Activated CD8-positive, alpha-beta memory T cell treated with anti-CD3 and anti-CD28 coated beads, Interleukin-2, amount 50 U/mL, for 24 hours (primary cell): ENCODE data around the gene PPAT.
"Not testable (repeated sequence)": the region's sequence is repeated elsewhere in the genome, so short reads cannot be mapped to it uniquely, and the experiment has no call there.

Experiments used
- DNase-seq: peaks from one replicate; pipeline ENCODE4 v3.0.0-alpha.2; 2020; ENCODE audit errors: extremely low read depth

The PPAT gene

GRCh38 chr4:56435140-56435926 is at the start of gene PPAT:
PPAT (minus strand) TSS chr4:56435615; CDS start chr4:56435477, 138 bp downstream.
- peak; percentile 96 for DNase-seq

- DNase-seq: no peak
These were observed 45.3 kb upstream of the PPAT start for GRCh38 chr4:56480691-56481090.

GRCh38 chr4:56477192-56477702 is 41.8 kb upstream of the PPAT start:
- DNase-seq: no peak

- no peak for DNase-seq
These were observed 40.5 kb upstream of the PPAT start for GRCh38 chr4:56475917-56476316.

- DNase-seq: no peak
These were observed 34.2 kb upstream of the PPAT start for GRCh38 chr4:56469489-56470210.

- no peak for DNase-seq
These were observed 32.6 kb upstream of the PPAT start for GRCh38 chr4:56468097-56468422.

- DNase-seq: peak; percentile 75
These were observed 32.1 kb upstream of the PPAT start, which contains the start of gene SRP72 for GRCh38 chr4:56467284-56468096. SRP72 (plus strand) TSS chr4:56467617; CDS start chr4:56467636, 19 bp downstream.

GRCh38 chr4:56466910-56467283 is 31.5 kb upstream of the PPAT start:
- DNase-seq: no peak

- DNase-seq: not testable (repeated sequence)
These were observed 30.9 kb upstream of the PPAT start for GRCh38 chr4:56466296-56466761.

- no peak for DNase-seq
These were observed 30.3 kb upstream of the PPAT start for GRCh38 chr4:56465599-56466295.

- no peak for DNase-seq
These were observed 29.2 kb upstream of the PPAT start for GRCh38 chr4:56464581-56464980.

- DNase-seq: no peak
These were observed 28.3 kb upstream of the PPAT start for GRCh38 chr4:56463711-56464110.

- DNase-seq: no peak
These were observed 26.7 kb upstream of the PPAT start for GRCh38 chr4:56462157-56462556.

- no peak for DNase-seq
These were observed 24.7 kb upstream of the PPAT start for GRCh38 chr4:56460085-56460484.

GRCh38 chr4:56450342-56450741 is 14.9 kb upstream of the PPAT start:
- no peak for DNase-seq

GRCh38 chr4:56449475-56449874 is 14.1 kb upstream of the PPAT start:
- DNase-seq: not testable (repeated sequence)

GRCh38 chr4:56448301-56448700 is 12.9 kb upstream of the PPAT start:
- DNase-seq: no peak

GRCh38 chr4:56445699-56446098 is 10.3 kb upstream of the PPAT start:
- no peak for DNase-seq

GRCh38 chr4:56444719-56445118 is 9.3 kb upstream of the PPAT start:
- DNase-seq: no peak

GRCh38 chr4:56440983-56441382 is 5.6 kb upstream of the PPAT start:
- no peak for DNase-seq

- DNase-seq: no peak
These were observed 3.4 kb upstream of the PPAT start for GRCh38 chr4:56438766-56439165.
